ENCODE data around the gene INO80B.
"Not testable (repeated sequence)": the region's sequence is repeated elsewhere in the genome, so short reads cannot be mapped to it uniquely, and the experiment has no call there.

INO80B gene

DNA sequence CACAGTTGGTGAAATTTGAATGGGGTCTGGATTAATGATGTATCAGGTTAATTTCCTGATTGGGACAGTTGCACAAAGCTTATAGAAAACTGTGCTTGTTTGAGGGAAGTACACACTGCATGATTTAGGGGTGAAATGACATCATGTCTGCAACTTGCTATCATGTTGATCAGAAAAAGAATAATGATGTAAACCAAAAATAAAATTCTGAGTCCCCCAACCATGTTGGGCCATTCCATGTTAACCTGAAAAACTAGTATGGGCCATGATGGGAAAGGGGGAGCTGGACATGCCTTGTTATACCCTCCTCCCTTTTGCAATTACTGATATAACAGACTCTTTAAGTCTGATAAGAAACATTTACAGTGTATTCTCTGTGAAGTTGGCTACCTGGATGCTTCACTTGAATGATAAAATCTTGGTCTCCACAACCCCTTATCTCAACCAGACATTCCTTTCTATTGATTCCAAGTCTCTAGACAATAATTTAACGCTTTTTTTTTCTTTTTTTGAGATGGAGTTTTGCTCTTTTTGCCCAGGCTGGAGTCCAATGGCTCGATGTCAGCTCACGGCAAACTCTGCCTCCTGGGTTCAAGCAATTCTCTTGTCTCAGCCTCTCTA, 4.2 kb upstream of the INO80B start:
- FAIRE-seq = no peak

DNA sequence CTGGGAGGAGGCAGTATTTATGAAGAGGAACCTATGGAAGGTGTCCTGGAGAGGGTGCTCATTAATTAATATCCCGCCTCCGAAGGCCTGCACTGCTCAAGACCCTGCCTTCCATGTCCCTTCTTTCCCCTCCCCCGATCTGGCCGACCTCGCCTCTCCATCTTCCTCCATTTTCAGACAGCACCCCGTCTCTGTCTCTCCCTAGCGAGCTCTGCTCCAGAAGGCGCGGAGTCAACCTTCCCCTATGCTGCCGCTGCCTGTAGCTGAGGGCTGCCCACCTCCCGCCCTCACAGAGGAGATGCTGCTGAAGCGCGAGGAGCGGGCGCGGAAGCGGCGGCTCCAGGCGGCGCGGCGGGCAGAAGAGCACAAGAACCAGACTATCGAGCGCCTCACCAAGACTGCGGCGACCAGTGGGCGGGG, 2.3 kb downstream of the INO80B start:
- FAIRE-seq = no peak

DNA sequence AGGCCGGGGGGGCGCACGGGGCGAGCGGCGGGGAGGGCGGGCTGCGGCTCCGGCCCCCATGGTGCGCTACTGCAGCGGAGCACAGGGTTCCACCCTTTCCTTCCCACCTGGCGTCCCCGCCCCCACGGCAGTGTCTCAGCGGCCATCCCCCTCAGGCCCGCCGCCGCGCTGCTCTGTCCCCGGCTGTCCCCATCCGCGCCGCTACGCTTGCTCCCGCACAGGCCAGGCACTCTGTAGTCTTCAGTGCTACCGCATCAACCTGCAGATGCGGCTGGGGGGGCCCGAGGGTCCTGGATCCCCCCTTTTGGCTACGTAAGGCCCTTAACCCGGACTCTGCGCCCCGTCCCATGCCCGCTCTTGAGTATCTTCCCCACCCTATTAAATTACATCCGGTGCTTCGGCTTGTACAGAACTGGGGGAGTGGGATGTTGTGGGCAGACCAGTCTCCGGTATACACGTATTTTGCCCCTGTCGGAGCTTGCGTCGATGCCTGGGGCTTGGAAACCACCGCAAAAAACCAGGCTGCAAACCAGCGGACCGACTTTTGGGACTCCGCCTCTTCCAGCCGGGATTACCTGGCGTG, 2.8 kb downstream of the INO80B start:
- no peak for FAIRE-seq

DNA sequence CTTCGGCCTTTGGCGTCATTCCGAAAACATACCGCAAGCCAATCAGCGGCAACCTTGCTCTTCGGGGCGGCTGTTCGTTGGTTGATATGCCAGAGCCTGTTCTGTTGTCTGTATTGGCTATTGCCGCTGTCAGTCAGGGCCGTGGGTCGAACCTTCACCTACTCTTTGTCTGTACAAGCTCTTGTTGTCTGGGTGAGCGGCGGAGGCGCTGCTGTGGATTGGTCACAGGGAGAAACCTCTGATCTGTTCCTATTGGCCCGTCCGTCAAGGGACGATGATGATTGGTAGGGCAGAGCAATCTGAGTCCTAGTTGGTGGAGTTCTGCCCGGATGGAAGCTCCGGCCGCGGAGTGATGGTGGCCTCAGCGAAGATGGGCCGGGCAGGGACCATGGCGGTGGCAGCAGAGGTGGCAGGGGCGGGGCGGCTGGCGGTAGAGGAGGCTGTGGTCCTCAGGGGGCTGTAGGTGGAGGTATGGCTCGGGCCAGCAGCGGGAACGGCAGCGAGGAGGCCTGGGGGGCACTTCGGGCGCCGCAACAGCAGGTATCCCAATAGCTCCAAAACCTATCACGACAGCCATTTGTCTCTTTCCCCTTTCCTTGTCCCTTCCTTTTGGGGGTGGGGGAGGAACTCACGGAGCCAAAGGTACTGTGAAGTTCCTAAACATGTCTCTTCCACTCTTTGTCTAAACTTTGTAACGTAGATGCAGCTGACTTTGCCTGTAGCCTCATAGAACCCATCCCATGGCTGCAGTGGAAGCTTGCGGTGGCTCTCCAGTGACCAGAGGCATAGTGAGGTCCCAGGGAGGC, 3.4 kb downstream of the INO80B start, which contains the start of gene WBP1:
Gene WBP1, plus strand, starts transcription at position 307 of the 806 bp plus-strand sequence. Its CDS starts 165 bp downstream, at position 472.
- FAIRE-seq = peak; percentile 83

DNA sequence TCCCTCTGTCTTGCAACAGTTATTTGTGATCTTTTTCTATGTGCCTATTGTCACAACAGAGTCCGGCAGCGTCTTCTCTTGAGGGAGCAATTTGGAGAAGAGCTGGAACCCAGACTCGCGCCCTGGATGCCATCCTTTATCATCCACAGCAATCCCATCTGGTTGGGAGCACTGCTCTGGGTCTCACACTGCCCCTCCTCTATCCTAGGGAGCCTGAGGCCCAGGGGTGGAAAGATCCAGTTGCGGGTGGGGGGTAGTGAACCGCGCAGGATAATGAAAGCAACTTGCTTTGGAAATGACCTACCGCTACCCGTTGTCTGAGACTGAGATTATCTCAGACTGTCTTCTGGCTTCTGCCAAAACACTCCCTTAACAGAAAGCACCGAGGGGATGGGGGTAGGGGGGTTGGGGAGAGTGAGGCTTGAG, 4.1 kb downstream of the INO80B start:
- FAIRE-seq = no peak

DNA sequence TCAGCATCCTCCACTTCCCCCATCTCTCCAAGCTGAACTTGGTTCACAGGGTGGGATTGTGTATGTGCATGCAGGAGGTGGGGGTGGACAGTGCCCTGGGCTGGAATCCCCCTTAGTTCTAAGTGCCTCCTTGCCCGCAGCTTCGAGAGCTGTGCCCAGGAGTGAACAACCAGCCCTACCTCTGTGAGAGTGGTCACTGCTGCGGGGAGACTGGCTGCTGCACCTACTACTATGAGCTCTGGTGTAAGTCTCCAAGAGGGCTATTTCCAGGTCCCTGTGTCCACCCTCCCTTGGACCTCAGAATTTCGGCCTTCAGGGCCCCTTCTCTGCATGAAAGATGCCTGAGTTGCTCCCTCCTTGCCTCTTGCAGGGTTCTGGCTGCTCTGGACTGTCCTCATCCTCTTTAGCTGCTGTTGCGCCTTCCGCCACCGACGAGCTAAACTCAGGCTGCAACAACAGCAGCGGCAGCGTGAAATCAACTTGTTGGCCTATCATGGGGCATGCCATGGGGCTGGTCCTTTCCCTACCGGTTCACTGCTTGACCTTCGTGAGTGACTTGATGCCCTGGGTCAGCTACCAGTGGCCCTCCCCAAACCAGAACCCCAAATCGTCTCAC, 4.7 kb downstream of the INO80B start:
- not testable (repeated sequence) for FAIRE-seq

DNA sequence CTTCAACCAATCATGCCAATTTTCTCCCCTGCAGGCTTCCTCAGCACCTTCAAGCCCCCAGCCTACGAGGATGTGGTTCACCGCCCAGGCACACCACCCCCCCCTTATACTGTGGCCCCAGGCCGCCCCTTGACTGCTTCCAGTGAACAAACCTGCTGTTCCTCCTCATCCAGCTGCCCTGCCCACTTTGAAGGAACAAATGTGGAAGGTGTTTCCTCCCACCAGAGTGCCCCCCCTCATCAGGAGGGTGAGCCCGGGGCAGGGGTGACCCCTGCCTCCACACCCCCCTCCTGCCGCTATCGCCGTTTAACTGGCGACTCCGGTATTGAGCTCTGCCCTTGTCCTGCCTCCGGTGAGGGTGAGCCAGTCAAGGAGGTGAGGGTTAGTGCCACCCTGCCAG, 5.3 kb downstream of the INO80B start:
- FAIRE-seq = not testable (repeated sequence)

DNA sequence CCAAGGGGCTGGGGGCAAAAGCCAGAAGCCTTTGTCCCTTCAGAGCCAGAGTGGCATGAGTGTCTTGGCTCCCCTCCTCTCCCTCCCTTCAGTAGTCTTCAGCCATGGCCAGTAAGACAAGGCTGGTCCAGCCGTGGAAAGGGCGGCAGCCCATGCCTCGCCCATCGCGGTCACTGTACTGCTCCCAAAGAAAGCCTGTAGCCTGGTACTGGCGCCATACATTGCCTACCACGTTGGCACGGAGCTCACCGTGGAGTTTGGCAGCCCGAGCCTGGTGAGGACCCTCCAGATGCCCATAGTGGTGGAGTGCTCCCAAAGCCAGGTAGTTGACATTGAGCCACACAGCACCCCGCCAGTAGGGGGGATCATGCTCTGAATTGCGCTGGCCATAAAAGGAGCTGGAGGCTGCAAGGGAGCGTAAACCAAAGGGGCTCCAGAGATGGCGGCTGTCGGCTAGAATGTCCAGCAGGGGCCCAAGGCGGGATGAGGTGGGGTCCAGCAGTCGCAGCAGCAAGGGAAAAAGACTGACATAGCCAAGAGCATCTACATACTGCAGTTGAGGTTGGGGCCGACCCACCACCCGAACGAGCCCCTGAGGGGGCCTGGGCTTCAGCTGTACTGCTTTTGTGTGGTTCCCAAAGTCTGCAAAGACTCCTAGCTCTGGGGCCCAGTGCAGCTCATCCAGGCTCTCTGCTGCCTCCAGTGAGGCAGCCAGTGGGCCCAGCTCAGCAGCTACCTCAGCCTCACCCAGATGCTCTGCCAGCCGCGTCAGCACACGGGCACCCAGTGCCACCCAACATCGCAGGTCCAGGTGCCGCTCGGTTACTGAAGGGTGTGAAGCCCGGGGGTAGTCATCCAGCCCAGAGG, 6.5 kb downstream of the INO80B start:
- FAIRE-seq = no peak

DNA sequence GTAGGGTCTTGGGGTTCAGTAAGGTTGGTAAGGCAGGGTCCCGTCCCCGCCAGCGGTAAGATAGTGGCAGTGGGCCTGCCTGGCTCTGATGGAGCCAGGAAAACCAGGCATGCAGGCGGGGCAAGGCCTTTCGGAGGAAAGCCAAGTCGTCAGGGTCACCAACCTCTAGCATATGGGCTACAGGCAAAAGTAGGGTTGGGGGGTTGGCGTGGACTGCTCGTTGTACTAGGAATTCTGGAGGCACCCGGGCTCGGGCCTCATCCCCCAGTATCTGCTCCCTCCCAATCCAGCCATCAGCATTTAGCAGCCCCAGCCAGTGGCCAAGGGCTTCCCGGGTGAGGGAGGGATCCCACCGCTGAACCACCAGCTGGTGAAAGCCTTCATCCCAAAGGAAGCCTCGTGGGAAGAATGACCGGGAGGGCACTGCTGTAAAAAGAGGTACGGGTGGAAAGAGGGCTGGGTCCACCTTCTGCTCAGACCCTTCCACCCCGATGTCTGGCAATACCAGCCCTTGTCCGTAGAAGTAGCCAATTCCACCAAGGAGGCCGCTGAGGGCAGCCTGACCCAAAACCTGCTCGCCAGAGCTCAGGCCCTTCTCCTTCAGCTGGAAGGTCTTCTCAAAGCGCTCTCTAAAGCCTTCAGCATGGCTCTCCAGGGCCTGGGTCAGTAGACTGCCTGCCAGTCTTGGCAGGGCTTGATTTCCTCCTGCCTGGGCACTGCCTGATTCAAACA, 7.3 kb downstream of the INO80B start:
- FAIRE-seq = no peak

DNA sequence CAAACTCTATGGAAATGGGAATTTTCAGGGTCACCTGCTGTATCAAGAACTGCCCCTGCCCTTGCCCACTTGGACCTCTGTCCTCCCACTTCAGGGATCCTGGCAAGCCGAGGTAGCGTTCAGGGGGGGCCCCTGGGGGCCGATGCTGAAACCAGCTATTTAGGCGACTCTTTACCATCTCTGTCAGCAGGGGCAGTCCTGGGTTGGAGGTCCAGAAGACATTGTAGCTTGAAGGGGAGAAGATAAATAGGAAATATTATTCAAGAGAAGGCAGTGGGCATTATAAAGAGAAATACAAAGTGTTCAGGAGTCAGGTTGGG, 7.9 kb downstream of the INO80B start:
- no peak for FAIRE-seq

DNA sequence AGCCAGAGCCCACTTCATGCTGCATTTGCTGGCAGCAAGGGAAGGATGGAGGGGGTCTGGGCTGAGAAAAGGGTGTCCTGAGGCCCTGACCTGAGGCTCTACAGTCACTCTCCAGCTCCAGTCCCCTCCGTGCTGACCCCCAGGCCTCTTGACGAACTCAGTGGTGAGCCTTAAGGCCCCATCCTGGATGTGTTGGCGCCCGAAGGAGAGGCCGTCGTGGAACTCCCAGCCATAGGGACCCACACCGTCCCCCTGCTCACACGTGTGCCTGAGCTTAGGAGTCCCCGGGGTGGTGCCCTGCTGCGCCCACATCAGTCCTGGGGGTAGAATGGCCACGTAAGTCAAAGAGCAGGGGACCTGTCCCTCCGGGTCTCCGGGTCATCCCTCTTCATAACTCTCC, 9.5 kb downstream of the INO80B start:
- no peak for FAIRE-seq

DNA sequence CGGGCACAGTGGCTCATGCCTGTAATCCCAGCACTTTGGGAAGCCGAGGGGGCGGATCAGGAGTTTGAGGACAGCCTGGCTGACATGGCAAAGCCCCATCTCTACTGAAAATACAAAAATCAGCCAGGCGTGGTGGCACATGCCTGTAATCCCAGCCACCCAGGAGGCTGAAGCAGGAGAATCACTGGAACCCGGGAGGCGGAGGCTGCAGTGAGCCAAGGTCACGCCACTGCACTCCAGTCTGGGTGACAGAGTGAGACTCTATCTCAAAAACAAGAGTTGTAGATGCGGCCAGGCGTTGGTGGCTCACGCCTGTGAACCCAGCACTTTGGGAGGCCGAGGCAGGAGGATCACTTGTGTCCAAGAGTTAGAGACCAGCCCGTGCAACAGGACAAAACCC, 15.9 kb downstream of the INO80B start:
- not testable (repeated sequence) for FAIRE-seq

DNA sequence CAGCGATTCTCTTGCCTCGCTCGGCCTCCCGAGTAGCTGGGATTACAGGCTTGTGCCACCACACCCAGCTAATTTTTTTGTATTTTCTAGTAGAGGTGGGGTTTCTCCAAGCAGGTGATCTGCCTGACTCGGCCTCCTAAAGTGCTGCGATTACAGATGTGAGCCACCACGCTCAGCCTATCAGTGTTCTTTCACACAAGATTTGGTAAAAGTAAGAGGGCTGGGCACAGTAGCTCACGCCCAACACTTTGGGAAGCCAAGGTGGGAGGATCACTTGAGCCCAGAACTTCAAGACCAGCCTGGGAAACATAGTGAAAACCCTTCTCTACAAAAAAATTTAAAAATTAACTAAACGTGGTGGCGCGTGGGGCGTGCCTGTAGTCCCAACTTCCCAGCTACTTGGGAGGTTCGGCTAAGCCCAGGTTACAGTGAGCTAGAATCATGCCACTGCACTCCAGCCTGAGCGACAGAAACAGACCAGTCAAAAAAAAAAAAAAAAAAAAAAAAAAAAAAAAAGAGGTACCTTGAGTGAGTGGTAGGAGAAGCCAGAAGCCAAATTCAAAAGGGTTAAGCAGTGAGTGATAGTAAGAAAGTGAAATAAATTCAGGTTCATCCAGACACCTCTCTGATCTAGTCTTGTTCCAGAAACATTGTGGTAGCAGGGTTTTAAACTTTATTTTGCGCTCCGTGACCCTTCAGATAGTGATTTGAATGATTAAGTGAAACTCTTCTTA, 16.6 kb downstream of the INO80B start:
- no peak for FAIRE-seq

DNA sequence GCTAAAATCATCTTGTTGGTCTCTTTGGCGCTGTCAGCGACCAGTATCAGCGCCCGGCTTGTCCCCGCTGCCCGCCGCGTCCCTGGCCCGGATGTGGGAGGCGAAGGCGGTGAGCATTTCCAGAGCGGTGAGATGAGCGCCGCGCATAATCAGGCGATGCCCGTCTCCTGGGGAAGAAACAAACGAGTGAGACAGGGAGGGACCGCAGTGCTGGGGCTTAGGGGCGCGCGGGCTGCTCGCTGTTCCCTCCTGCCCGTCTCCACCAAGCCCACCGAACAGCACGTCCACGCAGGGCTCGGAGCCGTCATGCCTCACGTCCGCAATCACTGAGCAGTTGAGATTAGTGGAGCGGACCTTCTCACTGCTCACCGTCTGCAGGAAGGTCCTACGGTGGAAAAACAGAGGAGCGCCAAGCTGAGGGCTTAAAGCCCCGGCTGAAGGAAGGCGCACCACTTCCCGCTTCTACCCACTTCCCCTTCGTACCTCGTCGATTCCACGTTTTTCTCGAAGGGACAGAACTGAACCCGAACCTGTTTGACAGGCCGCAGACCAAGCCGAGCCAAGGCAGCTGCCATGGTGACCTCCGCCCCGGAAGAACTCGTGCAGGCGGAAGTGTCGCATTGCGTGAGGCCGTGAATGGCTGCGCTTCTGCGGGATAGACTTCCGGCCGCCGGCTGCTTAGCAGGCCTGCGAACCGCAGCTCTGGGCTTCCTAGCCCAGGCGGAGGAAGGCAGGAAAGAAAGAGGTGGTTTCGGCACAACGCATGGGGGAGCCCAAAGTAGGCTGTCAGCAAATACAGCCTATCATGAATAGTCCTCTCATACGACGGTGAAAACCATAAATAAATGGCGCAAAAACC, 17.4 kb downstream of the INO80B start, which contains the start of gene MRPL53:
Gene MRPL53, minus strand, starts transcription at position 595 of the 859 bp plus-strand sequence. Its CDS starts 20 bp downstream, at position 575.
- no peak for FAIRE-seq

DNA sequence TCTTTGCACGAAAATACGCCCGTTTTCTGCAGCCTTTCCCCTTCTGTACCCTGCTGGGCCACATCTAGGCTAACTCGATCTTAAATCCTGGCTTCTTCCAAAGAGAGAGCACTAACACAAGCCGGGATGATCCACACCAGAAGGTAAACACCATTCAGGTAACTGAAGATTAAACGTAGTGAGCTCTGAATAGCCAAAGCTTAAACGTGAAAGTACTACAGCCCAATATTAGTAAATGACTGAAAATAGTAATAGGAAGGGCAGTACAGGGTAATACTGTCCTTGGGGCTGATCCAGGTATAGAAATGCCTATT, 18.0 kb downstream of the INO80B start:
- FAIRE-seq = no peak

DNA sequence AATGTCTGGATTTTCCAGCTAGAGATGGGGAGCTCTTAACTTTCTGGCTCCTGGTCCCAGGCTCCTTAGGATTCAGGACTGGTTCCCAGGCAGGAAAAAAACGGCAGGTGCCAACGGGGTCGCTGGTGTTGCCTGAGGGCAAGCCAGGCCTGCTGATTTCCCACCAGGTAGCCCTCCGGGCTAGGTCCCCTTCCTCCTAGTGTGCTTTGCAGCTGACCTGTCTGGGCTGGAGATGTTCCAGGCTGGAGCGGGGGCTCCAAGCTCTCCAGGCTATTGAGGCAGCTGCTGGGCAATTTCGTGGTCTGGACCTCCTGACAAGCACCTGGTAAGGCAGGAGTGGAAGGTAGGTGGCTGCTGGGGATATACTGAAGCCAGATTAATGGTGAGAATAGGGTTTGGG, 19.6 kb downstream of the INO80B start:
- no peak for FAIRE-seq

DNA sequence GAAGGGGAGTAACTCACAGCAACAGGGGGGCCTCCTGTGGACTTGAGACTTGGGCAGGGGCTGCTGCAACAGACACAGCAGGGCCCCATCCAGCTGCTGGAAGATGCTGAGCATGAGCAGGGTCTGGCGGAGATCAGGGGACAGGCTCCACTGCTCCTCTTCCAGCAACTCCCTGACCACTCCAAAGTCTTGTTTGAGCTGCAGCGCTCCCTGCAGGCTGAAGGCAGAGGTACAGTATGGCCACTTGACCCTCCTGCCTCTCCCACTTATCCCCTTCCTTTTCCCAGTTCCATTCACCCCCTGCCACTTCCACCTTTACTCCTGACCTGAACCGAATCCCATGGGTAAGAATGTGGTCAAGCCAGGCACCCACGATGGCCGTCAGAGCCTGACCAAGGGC, 20.0 kb downstream of the INO80B start:
- no peak for FAIRE-seq

DNA sequence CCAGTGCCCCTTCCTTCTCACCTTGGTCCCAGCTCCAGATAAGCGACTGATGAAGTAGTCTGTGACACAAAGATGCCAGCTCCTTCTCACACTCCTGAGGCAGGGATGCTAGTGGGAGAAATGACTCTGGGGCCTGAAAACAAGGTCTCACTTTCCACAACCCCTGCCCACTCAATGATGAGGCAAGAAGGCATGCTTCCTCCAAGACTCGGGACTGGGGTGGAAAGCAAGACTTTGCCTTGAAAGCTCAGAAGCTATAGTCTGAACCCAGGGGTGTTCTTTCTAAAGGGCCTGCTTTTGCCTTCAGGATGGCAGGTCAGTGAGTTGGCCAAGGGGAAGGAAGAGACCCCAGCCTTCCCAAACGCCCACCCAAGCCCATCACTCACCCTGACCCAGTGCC, 26.5 kb downstream of the INO80B start:
- FAIRE-seq = no peak

DNA sequence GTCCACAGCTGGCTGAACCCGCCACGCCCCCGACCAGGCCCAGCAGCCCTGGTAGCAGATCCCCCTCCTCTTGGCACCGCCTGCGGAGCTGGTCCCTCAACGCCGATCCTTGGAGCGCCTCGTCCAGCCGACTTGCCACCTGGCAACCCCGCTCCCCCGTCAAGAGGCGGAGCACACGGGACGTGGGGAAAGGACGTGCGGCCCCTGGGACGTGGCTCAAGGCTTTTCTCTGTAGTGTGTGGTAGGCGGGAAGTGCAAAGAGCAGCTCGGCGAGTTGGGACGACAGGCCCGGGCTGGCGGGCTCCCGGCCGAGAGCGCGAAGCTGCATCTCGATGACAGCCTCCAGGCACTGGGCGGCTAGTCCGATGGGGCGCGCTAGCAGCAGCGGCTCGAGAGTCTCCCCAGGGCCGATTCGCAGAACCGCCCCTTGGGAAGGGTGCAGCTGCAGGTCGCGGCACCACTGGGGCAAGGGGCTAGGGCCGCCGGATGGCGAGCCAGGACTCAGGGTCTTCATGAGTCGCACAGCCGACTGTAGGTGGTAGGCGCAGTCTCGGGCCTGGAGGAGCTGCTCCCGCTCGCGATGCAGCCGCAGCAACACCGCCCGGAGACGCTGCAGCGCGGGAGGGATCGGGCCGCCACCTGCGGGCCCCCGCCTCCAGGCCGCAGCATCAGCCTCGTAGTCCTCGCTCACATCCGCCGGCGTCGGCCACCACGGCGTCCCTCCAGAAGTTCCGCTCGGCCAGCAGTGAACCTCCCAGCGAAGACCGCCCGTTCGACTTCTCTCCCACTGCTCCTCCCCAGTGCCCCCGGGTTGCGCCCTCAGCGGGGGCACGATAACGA, 27.3 kb downstream of the INO80B start:
- FAIRE-seq = no peak

All from colon (tissue), 2 donors.